ENCODE results near the gene HSD17B4. TPM values are rescaled to one million over a fixed set of nuclear protein-coding genes. Genes with fewer than 3 reads are reported as not detected.
A peak's percentile ranks its signal among the peaks of the same experiment; 100 is the strongest.

Gene HSD17B4
- total and polyA plus RNA-seq, 2 of the 13 experiments (the other 11 are each of a cell fraction or from before 2014, with no cell fraction given): 178 to 399 TPM

- TF ChIP-seq PAF1 (CRISPR knock-in tag; IDR thresholded peaks at IDR 0.05) (no peak), PATZ1 (CRISPR knock-in tag; IDR thresholded peaks at IDR 0.05) (no peak; the same call in 1 of the 2 replicates), ZNF704 (CRISPR knock-in tag; IDR thresholded peaks at IDR 0.05; ENCODE audit: borderline replicate concordance) (no peak), GATAD1 (CRISPR knock-in tag; IDR thresholded peaks at IDR 0.05) (peak; percentile 33; the same call in 1 of the 2 replicates), ZNF274 (CRISPR knock-in tag; IDR thresholded peaks at IDR 0.05) (peak; percentile 51; the same call in 1 of the 2 replicates), ZNF629 (CRISPR knock-in tag; conservative IDR thresholded peaks at IDR 0.05) (no peak), IKZF4 (CRISPR knock-in tag; IDR thresholded peaks at IDR 0.05; ENCODE audit: borderline replicate concordance, low read depth, not compliant biosample characterization) (no peak), SIN3A (IDR thresholded peaks at IDR 0.05; ENCODE audit: borderline replicate concordance, low read depth, low read length) (peak; percentile 52; the same call in 1 of the 2 replicates), HDAC6 (IDR thresholded peaks at IDR 0.05; ENCODE audit: low read depth, low read length) (no peak), RBM39 (IDR thresholded peaks at IDR 0.05; ENCODE audit: low read depth, low read length, poor library complexity, severe bottlenecking) (no peak), ZKSCAN8 (CRISPR knock-in tag; IDR thresholded peaks at IDR 0.05; ENCODE audit: borderline replicate concordance) (no peak), TCF7 (IDR thresholded peaks at IDR 0.05; ENCODE audit: low read depth) (peak; percentile 96), ZMAT3 (CRISPR knock-in tag; conservative IDR thresholded peaks at IDR 0.05) (peak; percentile 87), DRAP1 (CRISPR knock-in tag; IDR thresholded peaks at IDR 0.05) (0 out of 2 replicates have a peak, but pooled peaks have one; percentile 22), NR2F6 (IDR thresholded peaks at IDR 0.05) (no peak; the same call in 1 of the 2 replicates), NR2F6 (CRISPR knock-in tag; IDR thresholded peaks at IDR 0.05) (peak; percentile 23; the same call in 1 of the 2 replicates), KMT2B (CRISPR knock-in tag; IDR thresholded peaks at IDR 0.05) (peak; percentile 70), ZNF768 (CRISPR knock-in tag; IDR thresholded peaks at IDR 0.05) (peak; percentile 66; the same call in 1 of the 2 replicates), CHD2 (IDR thresholded peaks at IDR 0.05; ENCODE audit: low read depth, low read length) (no peak), ZNF234 (CRISPR knock-in tag; conservative IDR thresholded peaks at IDR 0.05) (no peak), ZNF850 (CRISPR knock-in tag; conservative IDR thresholded peaks at IDR 0.05) (no peak), FIP1L1 (IDR thresholded peaks at IDR 0.05; ENCODE audit: borderline replicate concordance, insufficient read depth, low read depth, low read length) (no peak; the same call in 1 of the 2 replicates), ARID3A (IDR thresholded peaks at IDR 0.05; ENCODE audit: low read depth, low read length) (peak; percentile 42; the same call in 1 of the 2 replicates), POLR2A (IDR thresholded peaks at IDR 0.05; ENCODE audit: insufficient read depth in 1 of 2, low read depth in 2 of 2, low read length in 2 of 2) (peak; percentile 79 to 85), HNRNPUL1 (IDR thresholded peaks at IDR 0.05; ENCODE audit: low read depth, low read length) (no peak), POLR2AphosphoS2 (IDR thresholded peaks at IDR 0.05; ENCODE audit: low read depth, low read length) (peak; percentile 49; the same call in 1 of the 2 replicates), IRF2 (CRISPR knock-in tag; IDR thresholded peaks at IDR 0.05) (peak; percentile 48; the same call in 1 of the 2 replicates)
Observed at GRCh38 chr5:119452373-119453039, at the start of gene HSD17B4 (continued).
